ENCODE results near the gene THSD7A. TPM values are rescaled to one million over a fixed set of nuclear protein-coding genes. Genes with fewer than 3 reads are reported as not detected.

Gene THSD7A
- total RNA-seq, 1 donor from 2014 or later, result 0.28 TPM

GRCh38 chr7:11865671-11866070, 33.7 kb upstream of the THSD7A start:
- no peaks in the 10 kb centered on the region for H3K27me3 Mint-ChIP-seq (ENCODE audit: insufficient read depth, low read depth)

GRCh38 chr7:11858622-11859302, 26.8 kb upstream of the THSD7A start:
- no peaks in the 10 kb centered on the region for H3K4me1 ChIP-seq
- H3K27ac ChIP-seq, result no peak overlapping the region
- H3F3A ChIP-seq (ENCODE audit: low read depth), result no peaks in the 10 kb centered on the region
- H3K9me3 ChIP-seq (ENCODE audit: low read depth), result no peaks in the 10 kb centered on the region
- no peak for DNase-seq (ENCODE audit: low spot score)
- H3K9me3 Mint-ChIP-seq, result no peaks in the 10 kb centered on the region
- H3K9ac ChIP-seq, result no peak overlapping the region
- no peak for TF ChIP-seq CTCF (IDR thresholded peaks at IDR 0.05)
- no peak overlapping the region for H3K4me3 Mint-ChIP-seq
- no peak overlapping the region for H3K4me3 ChIP-seq
- no peaks in the 10 kb centered on the region for H3K27me3 ChIP-seq
- H3K27ac Mint-ChIP-seq, result no peak overlapping the region
- no peaks in the 10 kb centered on the region for H3K36me3 ChIP-seq
- no peaks in the 10 kb centered on the region for H3K36me3 Mint-ChIP-seq
- no peaks in the 10 kb centered on the region for H4K20me1 ChIP-seq (ENCODE audit: low read depth)
- no peaks in the 10 kb centered on the region for H3K4me1 Mint-ChIP-seq
- no peaks in the 10 kb centered on the region for H3K27me3 Mint-ChIP-seq (ENCODE audit: insufficient read depth, low read depth)
- no peaks in the 10 kb centered on the region for H3K79me2 ChIP-seq (ENCODE audit: low read depth)
- no peak overlapping the region for H2AFZ ChIP-seq (replicated peaks)
- H3K4me2 ChIP-seq, result no peak overlapping the region

More at GRCh38 chr7:11865671-11866070, 33.7 kb upstream of the THSD7A start:
- Histone ChIP-seq H3K9me3 (ENCODE audit: low read depth) (no peaks in the 10 kb centered on the region), H3F3A (ENCODE audit: low read depth) (no peaks in the 10 kb centered on the region), H3K4me3 (no peak overlapping the region), H3K27me3 (no peaks in the 10 kb centered on the region), H4K20me1 (ENCODE audit: low read depth) (no peaks in the 10 kb centered on the region), H2AFZ (replicated peaks) (no peak overlapping the region), H3K36me3 (no peaks in the 10 kb centered on the region), H3K4me1 (no peaks in the 10 kb centered on the region), H3K79me2 (ENCODE audit: low read depth) (no peaks in the 10 kb centered on the region), H3K27ac (no peak overlapping the region), H3K9ac (no peak overlapping the region), H3K4me2 (no peak overlapping the region)
- Mint-ChIP-seq H3K36me3 (no peaks in the 10 kb centered on the region), H3K9me3 (peaks cover 7% of the 10 kb centered on the region), H3K4me3 (no peak overlapping the region), H3K4me1 (no peaks in the 10 kb centered on the region), H3K27ac (no peak overlapping the region)
- DNase-seq (ENCODE audit: low spot score), result no peak
- TF ChIP-seq EZH2phosphoT487 (IDR thresholded peaks at IDR 0.05) (no peak), EZH2 (IDR thresholded peaks at IDR 0.05) (no peak), CTCF (IDR thresholded peaks at IDR 0.05) (no peak)

GRCh38 chr7:11858026-11858425, 26.0 kb upstream of the THSD7A start:
- no peak overlapping the region for H3K4me3 ChIP-seq

More at GRCh38 chr7:11858026-11858425, 26.0 kb upstream of the THSD7A start:
- H3K9ac ChIP-seq, result no peak overlapping the region
- Mint-ChIP-seq H3K4me1 (no peaks in the 10 kb centered on the region), H3K27ac (no peak overlapping the region), H3K36me3 (no peaks in the 10 kb centered on the region), H3K27me3 (ENCODE audit: insufficient read depth, low read depth) (no peaks in the 10 kb centered on the region), H3K4me3 (no peak overlapping the region), H3K9me3 (no peaks in the 10 kb centered on the region)
- H3K4me2 ChIP-seq, result no peak overlapping the region
- H3K79me2 ChIP-seq (ENCODE audit: low read depth), result no peaks in the 10 kb centered on the region
- no peaks in the 10 kb centered on the region for H4K20me1 ChIP-seq (ENCODE audit: low read depth)
- no peaks in the 10 kb centered on the region for H3K4me1 ChIP-seq
- H3K27me3 ChIP-seq, result no peaks in the 10 kb centered on the region
- no peak for DNase-seq (ENCODE audit: low spot score)
- H3K9me3 ChIP-seq (ENCODE audit: low read depth), result no peaks in the 10 kb centered on the region
- no peak for TF ChIP-seq EZH2 (IDR thresholded peaks at IDR 0.05)
- no peak for TF ChIP-seq CTCF (IDR thresholded peaks at IDR 0.05)
- TF ChIP-seq EZH2phosphoT487 (IDR thresholded peaks at IDR 0.05), result no peak
- H3F3A ChIP-seq (ENCODE audit: low read depth), result no peaks in the 10 kb centered on the region
- H2AFZ ChIP-seq (replicated peaks), result no peak overlapping the region
- no peak overlapping the region for H3K27ac ChIP-seq
- H3K36me3 ChIP-seq, result no peaks in the 10 kb centered on the region

Measured in neural progenitor cell (in vitro differentiated cells).